HepG2 (cell line): Measurements from ENCODE around the gene TMEM223. TPM values are rescaled to one million over a fixed set of nuclear protein-coding genes. Genes with fewer than 3 reads are reported as not detected.
A peak's percentile ranks its signal among the peaks of the same experiment; 100 is the strongest.

Experiments used
- KLF9 ChIP-seq: IDR thresholded peaks from 2 replicates; pipeline ENCODE4 v1.6.1; 2016; ENCODE audit warnings: low read depth
- NR2F6 ChIP-seq, 2 experiments: IDR thresholded peaks; 2 replicates each; pipeline ENCODE4 v1.6.1; 2016; ENCODE audit warnings: antibody characterized with exemption in 1 of 2, mild to moderate bottlenecking in 1 of 2
- PITX1 ChIP-seq: sonication (generic); formaldehyde crosslinking; IDR thresholded peaks from 2 replicates; pipeline ENCODE4 v1.5.1; 2020; ENCODE audit warnings: mild to moderate bottlenecking, missing genetic modification reagents
- TBX2 ChIP-seq: sonication (generic); formaldehyde crosslinking; IDR thresholded peaks from 2 replicates; pipeline ENCODE4 v1.5.0; 2020; ENCODE audit warnings: missing genetic modification reagents, mild to moderate bottlenecking, borderline replicate concordance
- ZBTB20 ChIP-seq: sonication (generic); formaldehyde crosslinking; IDR thresholded peaks from 2 replicates; pipeline ENCODE4 v1.8.1; 2023; ENCODE audit warnings: missing genetic modification reagents, low read depth, mild to moderate bottlenecking, borderline replicate concordance
- ZNF138 ChIP-seq: sonication (generic); formaldehyde crosslinking; IDR thresholded peaks from 2 replicates; pipeline ENCODE4 v1.5.0; 2020; ENCODE audit warnings: mild to moderate bottlenecking, low read depth, missing genetic modification reagents
- ZSCAN25 ChIP-seq: sonication (generic); formaldehyde crosslinking; IDR thresholded peaks from 2 replicates; pipeline ENCODE4 v1.8.0; 2022; ENCODE audit warnings: mild to moderate bottlenecking, missing genetic modification reagents
- ZSCAN9 ChIP-seq: IDR thresholded peaks from 2 replicates; pipeline ENCODE4 v1.6.1; 2016; ENCODE audit warnings: borderline replicate concordance
- polyA plus RNA-seq, 8 experiments: library from polyadenylated mRNA; depleted of rRNA in 3 of 8; stranded (reverse) in 7 of 8; unstranded in 1 of 8; fragments of >200 nt; fragmentation: Illumina TruSeq in 4 of 8; extraction: Trizol in 4 of 8; gene quantifications; 2 replicates each; pipeline versions ENCODE4 v1.2.1 to v1.2.3, GENCODE V29; 2011 to 2016; ENCODE audit warnings: low read depth in 4 of 8, missing spikeins in 1 of 8, mixed read lengths in 1 of 8; ENCODE audit not compliant: insufficient read depth in 1 of 8
- total RNA-seq, 5 experiments: library from RNA; depleted of rRNA; stranded (reverse); fragments of >200 nt; fragmentation: Illumina TruSeq; extraction: Trizol; gene quantifications; 2 replicates each; pipeline ENCODE4 v1.2.3, GENCODE V29; 2016; ENCODE audit warnings: low read depth in 1 of 5
- TF ChIP-seq, protein P1 (sequence below), 2 experiments: sonication (generic) in 1 of 2; formaldehyde crosslinking in 1 of 2; IDR thresholded peaks; 2 replicates each; pipeline versions ENCODE4 v1.6.1 to v1.9.0; 2014 to 2022; ENCODE audit warnings: antibody characterized with exemption in 1 of 2, borderline replicate concordance in 1 of 2, inconsistent platforms in 1 of 2, low read depth in 1 of 2, missing genetic modification reagents in 1 of 2
- TF ChIP-seq, protein P2 (sequence below): conservative IDR thresholded peaks from 2 replicates; pipeline ENCODE4 v1.6.1; 2018; ENCODE audit warnings: missing genetic modification reagents
- TF ChIP-seq, protein P3 (sequence below): sonication (generic); formaldehyde crosslinking; IDR thresholded peaks from 2 replicates; pipeline ENCODE4 v1.4.0; 2020; ENCODE audit warnings: mild to moderate bottlenecking, missing genetic modification reagents
- TF ChIP-seq, protein P4 (sequence below): sonication (generic); formaldehyde crosslinking; IDR thresholded peaks from 2 replicates; pipeline ENCODE4 v1.8.0; 2022; ENCODE audit warnings: missing genetic modification reagents, mild to moderate bottlenecking, inconsistent platforms, borderline replicate concordance
- TF ChIP-seq, protein P5 (sequence below): sonication (generic); formaldehyde crosslinking; IDR thresholded peaks from 2 replicates; pipeline ENCODE4 v1.5.0; 2020; ENCODE audit warnings: mild to moderate bottlenecking, missing genetic modification reagents, borderline replicate concordance

Gene TMEM223
- total and polyA plus RNA-seq, 2 of the 13 experiments (the other 11 are each of a cell fraction or from before 2014, with no cell fraction given), result 19.5 to 24.9 TPM

DNA sequence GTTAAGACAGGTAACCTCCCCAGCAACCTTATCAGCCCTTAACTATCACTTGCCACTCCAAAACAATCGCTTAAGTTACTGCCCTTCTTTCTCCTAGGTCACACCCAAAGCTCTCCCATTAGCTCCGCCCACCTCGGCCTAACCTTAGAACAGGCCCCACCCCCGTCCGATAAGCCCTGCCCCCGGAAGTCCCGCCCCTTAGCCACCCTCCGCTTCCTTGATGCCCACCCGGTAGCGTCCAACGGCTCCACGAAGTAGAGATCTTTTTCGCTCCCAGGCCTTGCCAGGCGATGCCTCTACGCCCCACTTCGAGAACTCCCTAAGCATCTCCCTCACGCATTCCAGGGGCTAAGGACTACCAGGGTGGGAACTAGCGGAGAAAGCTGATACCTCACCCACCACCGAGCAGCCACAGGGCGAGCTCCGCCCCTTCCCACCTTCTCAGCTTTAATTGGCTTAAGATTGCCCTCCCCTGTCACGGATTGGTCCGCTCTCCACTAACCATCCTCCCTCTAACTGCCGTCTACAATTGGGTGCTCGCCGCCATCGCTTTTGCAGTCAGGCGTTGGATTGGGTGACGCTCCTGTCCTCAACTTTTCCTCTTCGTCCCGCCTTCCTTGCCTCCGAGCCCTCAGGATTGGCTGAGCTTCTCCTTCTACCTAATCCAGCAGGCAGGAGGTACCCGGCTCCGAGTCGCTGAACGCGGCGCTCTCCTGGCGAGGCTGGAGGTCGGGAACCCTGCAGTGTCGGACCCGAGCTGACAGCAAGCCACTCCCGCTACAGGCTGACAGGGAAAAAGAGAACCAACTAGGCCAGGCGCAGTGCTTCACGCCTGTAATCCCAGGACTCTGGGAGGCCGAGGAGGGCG, 37.8 kb downstream of the TMEM223 start, which contains the start of gene ZBTB3 (continued):
- TF ChIP-seq, protein P1, sequence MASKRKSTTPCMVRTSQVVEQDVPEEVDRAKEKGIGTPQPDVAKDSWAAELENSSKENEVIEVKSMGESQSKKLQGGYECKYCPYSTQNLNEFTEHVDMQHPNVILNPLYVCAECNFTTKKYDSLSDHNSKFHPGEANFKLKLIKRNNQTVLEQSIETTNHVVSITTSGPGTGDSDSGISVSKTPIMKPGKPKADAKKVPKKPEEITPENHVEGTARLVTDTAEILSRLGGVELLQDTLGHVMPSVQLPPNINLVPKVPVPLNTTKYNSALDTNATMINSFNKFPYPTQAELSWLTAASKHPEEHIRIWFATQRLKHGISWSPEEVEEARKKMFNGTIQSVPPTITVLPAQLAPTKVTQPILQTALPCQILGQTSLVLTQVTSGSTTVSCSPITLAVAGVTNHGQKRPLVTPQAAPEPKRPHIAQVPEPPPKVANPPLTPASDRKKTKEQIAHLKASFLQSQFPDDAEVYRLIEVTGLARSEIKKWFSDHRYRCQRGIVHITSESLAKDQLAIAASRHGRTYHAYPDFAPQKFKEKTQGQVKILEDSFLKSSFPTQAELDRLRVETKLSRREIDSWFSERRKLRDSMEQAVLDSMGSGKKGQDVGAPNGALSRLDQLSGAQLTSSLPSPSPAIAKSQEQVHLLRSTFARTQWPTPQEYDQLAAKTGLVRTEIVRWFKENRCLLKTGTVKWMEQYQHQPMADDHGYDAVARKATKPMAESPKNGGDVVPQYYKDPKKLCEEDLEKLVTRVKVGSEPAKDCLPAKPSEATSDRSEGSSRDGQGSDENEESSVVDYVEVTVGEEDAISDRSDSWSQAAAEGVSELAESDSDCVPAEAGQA (IDR thresholded peaks at IDR 0.05; ENCODE audit: low read depth), result no peak
- TF ChIP-seq, protein P1 (CRISPR knock-in tag; IDR thresholded peaks at IDR 0.05; ENCODE audit: borderline replicate concordance), result no peak
- TF ChIP-seq ZNF138 (CRISPR knock-in tag), result no peak; the same call in 1 of the 2 replicates
- no peak; the same call in 1 of the 2 replicates for TF ChIP-seq NR2F6 (IDR thresholded peaks at IDR 0.05)
- 0 out of 2 replicates have a peak, but pooled peaks have one; percentile 12 for TF ChIP-seq NR2F6 (CRISPR knock-in tag; IDR thresholded peaks at IDR 0.05)
- TF ChIP-seq, protein P2, sequence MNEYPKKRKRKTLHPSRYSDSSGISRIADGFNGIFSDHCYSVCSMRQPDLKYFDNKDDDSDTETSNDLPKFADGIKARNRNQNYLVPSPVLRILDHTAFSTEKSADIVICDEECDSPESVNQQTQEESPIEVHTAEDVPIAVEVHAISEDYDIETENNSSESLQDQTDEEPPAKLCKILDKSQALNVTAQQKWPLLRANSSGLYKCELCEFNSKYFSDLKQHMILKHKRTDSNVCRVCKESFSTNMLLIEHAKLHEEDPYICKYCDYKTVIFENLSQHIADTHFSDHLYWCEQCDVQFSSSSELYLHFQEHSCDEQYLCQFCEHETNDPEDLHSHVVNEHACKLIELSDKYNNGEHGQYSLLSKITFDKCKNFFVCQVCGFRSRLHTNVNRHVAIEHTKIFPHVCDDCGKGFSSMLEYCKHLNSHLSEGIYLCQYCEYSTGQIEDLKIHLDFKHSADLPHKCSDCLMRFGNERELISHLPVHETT, result 0 out of 2 replicates have a peak, but pooled peaks have one; percentile 27
- peak; percentile 37; the same call in 1 of the 2 replicates for TF ChIP-seq TBX2
- TF ChIP-seq, protein P3, sequence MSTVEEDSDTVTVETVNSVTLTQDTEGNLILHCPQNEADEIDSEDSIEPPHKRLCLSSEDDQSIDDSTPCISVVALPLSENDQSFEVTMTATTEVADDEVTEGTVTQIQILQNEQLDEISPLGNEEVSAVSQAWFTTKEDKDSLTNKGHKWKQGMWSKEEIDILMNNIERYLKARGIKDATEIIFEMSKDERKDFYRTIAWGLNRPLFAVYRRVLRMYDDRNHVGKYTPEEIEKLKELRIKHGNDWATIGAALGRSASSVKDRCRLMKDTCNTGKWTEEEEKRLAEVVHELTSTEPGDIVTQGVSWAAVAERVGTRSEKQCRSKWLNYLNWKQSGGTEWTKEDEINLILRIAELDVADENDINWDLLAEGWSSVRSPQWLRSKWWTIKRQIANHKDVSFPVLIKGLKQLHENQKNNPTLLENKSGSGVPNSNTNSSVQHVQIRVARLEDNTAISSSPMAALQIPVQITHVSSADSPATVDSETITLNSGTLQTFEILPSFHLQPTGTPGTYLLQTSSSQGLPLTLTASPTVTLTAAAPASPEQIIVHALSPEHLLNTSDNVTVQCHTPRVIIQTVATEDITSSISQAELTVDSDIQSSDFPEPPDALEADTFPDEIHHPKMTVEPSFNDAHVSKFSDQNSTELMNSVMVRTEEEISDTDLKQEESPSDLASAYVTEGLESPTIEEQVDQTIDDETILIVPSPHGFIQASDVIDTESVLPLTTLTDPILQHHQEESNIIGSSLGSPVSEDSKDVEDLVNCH, result no peak
- TF ChIP-seq ZBTB20 (CRISPR knock-in tag), result peak; percentile 44; the same call in 1 of the 2 replicates
- 0 out of 2 replicates have a peak, but pooled peaks have one; percentile 27 for TF ChIP-seq KLF9 (CRISPR knock-in tag)
- TF ChIP-seq PITX1 (CRISPR knock-in tag), result peak; percentile 54; the same call in 1 of the 2 replicates
- peak; percentile 31; the same call in 1 of the 2 replicates for TF ChIP-seq ZSCAN25 (CRISPR knock-in tag)
- 0 out of 2 replicates have a peak, but pooled peaks have one; percentile 19 for TF ChIP-seq ZSCAN9 (CRISPR knock-in tag)
- TF ChIP-seq, protein P4, sequence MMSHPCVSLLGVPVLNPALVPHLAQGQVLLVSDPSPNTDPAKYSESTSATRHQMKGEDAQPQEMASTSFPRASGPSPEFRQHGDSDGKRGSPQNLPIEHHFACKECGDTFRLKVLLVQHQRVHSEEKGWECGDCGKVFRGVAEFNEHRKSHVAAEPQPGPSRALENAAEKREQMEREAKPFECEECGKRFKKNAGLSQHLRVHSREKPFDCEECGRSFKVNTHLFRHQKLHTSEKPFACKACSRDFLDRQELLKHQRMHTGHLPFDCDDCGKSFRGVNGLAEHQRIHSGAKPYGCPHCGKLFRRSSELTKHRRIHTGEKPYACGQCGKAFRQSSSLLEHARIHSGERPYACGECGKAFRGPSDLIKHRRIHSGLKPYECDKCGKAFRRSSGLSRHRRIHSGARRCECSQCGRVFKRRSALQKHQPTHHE (CRISPR knock-in tag), result no peak
- TF ChIP-seq, protein P5, sequence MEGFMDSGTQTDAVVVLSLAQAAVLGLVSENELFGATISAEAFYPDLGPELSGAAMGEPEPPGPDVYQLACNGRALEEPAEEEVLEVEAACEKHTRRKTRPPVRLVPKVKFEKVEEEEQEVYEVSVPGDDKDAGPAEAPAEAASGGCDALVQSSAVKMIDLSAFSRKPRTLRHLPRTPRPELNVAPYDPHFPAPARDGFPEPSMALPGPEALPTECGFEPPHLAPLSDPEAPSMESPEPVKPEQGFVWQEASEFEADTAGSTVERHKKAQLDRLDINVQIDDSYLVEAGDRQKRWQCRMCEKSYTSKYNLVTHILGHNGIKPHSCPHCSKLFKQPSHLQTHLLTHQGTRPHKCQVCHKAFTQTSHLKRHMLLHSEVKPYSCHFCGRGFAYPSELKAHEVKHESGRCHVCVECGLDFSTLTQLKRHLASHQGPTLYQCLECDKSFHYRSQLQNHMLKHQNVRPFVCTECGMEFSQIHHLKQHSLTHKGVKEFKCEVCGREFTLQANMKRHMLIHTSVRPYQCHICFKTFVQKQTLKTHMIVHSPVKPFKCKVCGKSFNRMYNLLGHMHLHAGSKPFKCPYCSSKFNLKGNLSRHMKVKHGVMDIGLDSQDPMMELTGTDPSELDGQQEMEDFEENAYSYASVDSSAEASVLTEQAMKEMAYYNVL (CRISPR knock-in tag), result no peak
